Tibial nerve (tissue), 4 donors: ENCODE data around the gene NCK2. TPM values are rescaled to one million over a fixed set of nuclear protein-coding genes. Genes with fewer than 3 reads are reported as not detected.

ENCODE experiments used
- DNase-seq, 2 donors: peaks; one replicate each; pipeline ENCODE4 v3.0.0-alpha.2; 2019; ENCODE audit warnings: low spot score in 2 of 2
- H3K27ac ChIP-seq, 4 donors: fragments of 200-600 bp; sonication (generic) in 3 of 4; one replicate each; pipeline ENCODE4 v1.5.1; 2017 to 2019; ENCODE audit warnings: mild to moderate bottlenecking in 1 of 4
- H3K27me3 ChIP-seq, 2 donors: fragments of 200-600 bp; sonication (generic) in 1 of 2; one replicate each; pipeline versions ENCODE4 v1.5.1 to v1.6.0; 2017 to 2019
- H3K36me3 ChIP-seq, 3 donors: fragments of 200-600 bp; sonication (generic); one replicate each; pipeline ENCODE4 v1.5.1; 2018 to 2019
- H3K4me1 ChIP-seq, 4 donors: fragments of 200-600 bp; sonication (generic) in 3 of 4; one replicate each; pipeline ENCODE4 v1.5.1; 2017 to 2019
- H3K4me3 ChIP-seq, 4 donors: fragments of 200-600 bp; sonication (generic) in 3 of 4; one replicate each; pipeline ENCODE4 v1.5.1; 2017 to 2019; ENCODE audit warnings: mild to moderate bottlenecking in 1 of 4, moderate library complexity in 1 of 4
- H3K9me3 ChIP-seq, 4 donors: fragments of 200-600 bp; sonication (generic) in 3 of 4; one replicate each; pipeline ENCODE4 v1.5.1; 2017 to 2019
- EP300 ChIP-seq, 2 donors: sonication (generic); formaldehyde crosslinking; IDR thresholded peaks; one replicate each; pipeline ENCODE4 v1.6.1; 2017; ENCODE audit warnings: antibody characterized with exemption in 2 of 2, mild to moderate bottlenecking in 1 of 2
- POLR2A ChIP-seq, 2 donors: fragments of 450-650 bp; IDR thresholded peaks; one replicate each; pipeline ENCODE4 v1.6.1; 2017; ENCODE audit warnings: antibody characterized with exemption in 2 of 2, mild to moderate bottlenecking in 2 of 2, moderate library complexity in 2 of 2
- WGBS, 2 donors: methylation state at CpG; one replicate each; pipeline ENCODE4 v1.1.5; 2018; 5-methylcytosine and 5-hydroxymethylcytosine counted together
- total RNA-seq, 4 donors: library from RNA; depleted of rRNA; stranded (reverse); fragments of >200 nt; gene quantifications; one replicate each; pipeline ENCODE4 v1.1.0, GENCODE V29; 2016
- TF ChIP-seq, protein P1 (sequence below), 5 experiments: fragments of 200-600 bp in 3 of 5; fragments of 450-650 bp in 2 of 5; sonication (generic) in 3 of 5; IDR thresholded peaks; one replicate each; pipeline ENCODE4 v1.5.1; 2016 to 2019; ENCODE audit warnings: antibody characterized with exemption in 5 of 5, mild to moderate bottlenecking in 3 of 5, moderate library complexity in 2 of 5

Gene NCK2
- total RNA-seq, 4 donors from 2014 or later = 22.6 to 35.9 (median 28.1) TPM

DNA sequence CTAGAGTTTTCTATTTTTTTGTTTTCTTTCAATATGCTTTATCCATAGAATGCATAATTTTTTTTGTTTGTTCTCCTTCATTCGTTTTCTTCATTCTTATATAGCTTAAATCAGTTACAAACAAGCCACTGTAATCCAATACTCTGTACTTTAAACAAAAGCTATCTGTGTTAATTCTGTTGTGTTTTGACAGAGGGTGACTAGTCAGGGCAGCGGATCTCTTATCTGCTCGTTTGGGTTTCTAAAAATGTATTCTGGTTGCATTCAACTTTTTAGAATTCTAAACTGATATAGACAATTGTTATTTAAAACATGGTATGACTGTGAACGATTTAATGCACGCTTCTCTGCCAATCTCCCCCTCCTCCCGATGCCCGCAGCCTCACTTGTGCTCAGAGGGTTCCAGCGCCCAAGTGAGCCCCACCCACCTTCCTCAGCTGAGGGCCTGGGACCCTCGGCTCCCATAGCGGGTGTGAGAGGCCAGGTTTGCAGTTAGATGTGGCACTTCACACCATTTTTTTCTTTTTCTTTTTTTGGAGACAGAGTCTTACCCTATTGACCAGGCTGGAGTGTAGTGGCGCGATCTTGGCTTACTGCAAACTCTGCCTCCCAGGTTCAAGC is 44.1 kb downstream of the NCK2 start:
- no peaks in the 10 kb centered on the region for H3K27me3 ChIP-seq
- peak overlapping the region in 1 of 4 donors; percentile 36 for H3K27ac ChIP-seq
- H3K9me3 ChIP-seq = no peaks in the 10 kb centered on the region
- no peaks in the 10 kb centered on the region for H3K36me3 ChIP-seq
- peaks cover 0 to 61% (median 37%) of the 10 kb centered on the region in 4 donors for H3K4me1 ChIP-seq
- no peak for DNase-seq
- no peak for TF ChIP-seq POLR2A (IDR thresholded peaks at IDR 0.05)
- TF ChIP-seq EP300 (IDR thresholded peaks at IDR 0.05) = no peak
- TF ChIP-seq, protein P1, sequence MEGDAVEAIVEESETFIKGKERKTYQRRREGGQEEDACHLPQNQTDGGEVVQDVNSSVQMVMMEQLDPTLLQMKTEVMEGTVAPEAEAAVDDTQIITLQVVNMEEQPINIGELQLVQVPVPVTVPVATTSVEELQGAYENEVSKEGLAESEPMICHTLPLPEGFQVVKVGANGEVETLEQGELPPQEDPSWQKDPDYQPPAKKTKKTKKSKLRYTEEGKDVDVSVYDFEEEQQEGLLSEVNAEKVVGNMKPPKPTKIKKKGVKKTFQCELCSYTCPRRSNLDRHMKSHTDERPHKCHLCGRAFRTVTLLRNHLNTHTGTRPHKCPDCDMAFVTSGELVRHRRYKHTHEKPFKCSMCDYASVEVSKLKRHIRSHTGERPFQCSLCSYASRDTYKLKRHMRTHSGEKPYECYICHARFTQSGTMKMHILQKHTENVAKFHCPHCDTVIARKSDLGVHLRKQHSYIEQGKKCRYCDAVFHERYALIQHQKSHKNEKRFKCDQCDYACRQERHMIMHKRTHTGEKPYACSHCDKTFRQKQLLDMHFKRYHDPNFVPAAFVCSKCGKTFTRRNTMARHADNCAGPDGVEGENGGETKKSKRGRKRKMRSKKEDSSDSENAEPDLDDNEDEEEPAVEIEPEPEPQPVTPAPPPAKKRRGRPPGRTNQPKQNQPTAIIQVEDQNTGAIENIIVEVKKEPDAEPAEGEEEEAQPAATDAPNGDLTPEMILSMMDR (IDR thresholded peaks at IDR 0.05) = no peak
- 63% methylated on average over 12 of the region's 12 CpGs for WGBS, 2 donors
- H3K4me3 ChIP-seq = no peak overlapping the region

DNA sequence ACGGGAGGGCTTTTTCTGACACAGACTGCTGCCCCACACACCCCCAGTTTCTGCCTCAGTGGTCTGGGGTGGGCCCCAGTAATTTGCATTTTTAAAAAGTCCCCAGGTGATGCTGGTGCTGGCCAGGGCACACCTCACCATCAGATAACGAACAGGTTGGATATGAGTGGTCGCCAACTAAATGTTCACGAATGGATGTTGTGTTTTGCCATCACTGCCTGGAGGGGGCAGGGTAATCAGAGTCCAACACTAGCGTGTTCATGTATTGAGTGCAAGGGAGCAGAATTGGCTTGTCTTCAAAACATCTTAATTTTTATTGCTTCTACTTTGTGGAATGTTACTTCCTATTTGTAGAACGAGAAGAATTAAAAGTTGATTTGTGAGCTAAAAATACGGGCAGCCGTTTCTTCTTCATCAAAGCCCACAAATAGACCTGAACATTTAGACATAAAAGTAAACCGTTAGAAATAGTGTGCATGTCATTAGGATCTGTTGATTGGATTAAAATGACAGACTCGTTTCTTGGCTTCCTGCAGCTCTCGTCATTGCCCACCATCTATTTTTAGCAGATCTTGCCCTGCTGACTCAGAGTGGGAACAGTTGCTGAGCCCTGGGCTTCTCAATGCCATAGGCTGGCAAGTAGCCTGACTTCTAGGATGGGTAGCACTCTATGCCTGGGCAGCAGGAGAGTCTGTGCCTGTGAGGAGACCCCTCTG is 45.2 kb downstream of the NCK2 start:
- peak in 1 of 2 donors; percentile 23 for TF ChIP-seq EP300 (IDR thresholded peaks at IDR 0.05)
- TF ChIP-seq POLR2A (IDR thresholded peaks at IDR 0.05) = no peak
- Histone ChIP-seq H3K4me1 (peaks cover 0 to 56% (median 37%) of the 10 kb centered on the region in 4 donors), H3K9me3 (no peaks in the 10 kb centered on the region), H3K27ac (peak overlapping the region in 3 of 4 donors; percentile 46 to 79 (median 61)), H3K4me3 (peak overlapping the region in 1 of 4 donors; percentile 5), H3K36me3 (no peaks in the 10 kb centered on the region), H3K27me3 (no peaks in the 10 kb centered on the region)
- 38 to 39% methylated on average over 11 of the region's 11 CpGs for WGBS, 2 donors
- DNase-seq = peak in 1 of 2 donors; percentile 35

DNA sequence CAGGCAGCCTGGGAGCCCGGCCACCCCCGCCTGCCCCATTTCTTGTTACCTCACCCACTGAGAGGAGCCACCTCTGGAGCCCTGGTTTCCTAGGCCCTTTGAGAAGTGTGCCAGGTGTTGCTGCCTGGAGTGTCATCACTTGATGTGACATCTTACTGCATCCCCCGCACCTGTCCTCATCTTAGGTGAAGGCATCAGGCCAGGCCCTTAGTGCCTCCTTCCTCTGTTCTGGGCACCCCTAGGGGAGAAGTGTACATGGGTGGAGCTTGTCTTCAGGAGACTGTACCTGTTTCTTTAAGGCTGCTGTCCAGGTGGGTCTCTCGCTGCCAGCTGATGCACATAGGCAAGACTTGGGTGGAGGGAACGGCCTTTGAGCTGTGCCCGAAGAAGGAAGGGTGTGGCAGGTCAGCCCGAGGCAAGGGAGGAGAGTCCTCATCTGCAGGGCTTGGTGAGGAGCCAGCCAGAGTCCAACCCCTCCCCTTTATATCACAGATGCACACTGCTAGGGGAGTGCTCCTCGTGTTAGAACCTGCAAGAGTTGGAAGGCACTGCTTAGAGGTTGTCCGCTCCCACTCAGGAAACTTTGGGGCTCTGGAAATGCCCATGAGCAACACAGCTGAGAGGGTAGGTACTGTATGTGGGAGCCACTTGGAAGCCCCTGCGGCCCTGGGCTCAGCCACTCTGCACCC is 45.9 kb downstream of the NCK2 start:
- WGBS, 2 donors = 56 to 57% methylated on average over 10 of the region's 10 CpGs
- no peak for DNase-seq
- Histone ChIP-seq H3K27ac (peak overlapping the region in 3 of 4 donors; percentile 46 to 79 (median 61)), H3K36me3 (no peaks in the 10 kb centered on the region), H3K4me1 (peaks cover 0 to 59% (median 40%) of the 10 kb centered on the region in 4 donors), H3K9me3 (no peaks in the 10 kb centered on the region), H3K27me3 (no peaks in the 10 kb centered on the region), H3K4me3 (peak overlapping the region in 1 of 4 donors; percentile 5)
- TF ChIP-seq POLR2A (IDR thresholded peaks at IDR 0.05) = no peak
- TF ChIP-seq, protein P1 (IDR thresholded peaks at IDR 0.05) = no peak
- no peak for TF ChIP-seq EP300 (IDR thresholded peaks at IDR 0.05)

DNA sequence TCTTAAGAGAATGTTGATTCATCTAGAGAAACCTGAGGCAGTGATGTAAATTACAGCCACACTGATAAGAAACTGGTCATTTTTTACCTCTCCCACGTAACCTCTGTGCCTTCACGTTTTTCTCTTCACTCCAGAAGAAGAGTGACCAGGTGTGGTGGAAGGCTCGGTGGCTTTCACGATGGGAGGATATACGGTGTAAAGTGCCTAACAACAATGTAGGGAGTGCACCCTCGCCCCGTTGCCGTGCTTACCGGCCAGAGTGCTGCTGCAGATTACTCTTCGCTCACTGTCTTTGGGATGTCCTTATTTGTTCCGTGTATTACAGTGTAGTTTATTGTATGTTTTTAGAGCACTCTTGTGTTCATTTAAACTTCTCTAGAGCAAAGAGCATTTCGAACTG is 46.5 kb downstream of the NCK2 start:
- Histone ChIP-seq H3K9me3 (no peaks in the 10 kb centered on the region), H3K27ac (peak overlapping the region in 2 of 4 donors; percentile 61 to 79), H3K36me3 (no peaks in the 10 kb centered on the region), H3K4me3 (no peak overlapping the region), H3K4me1 (peaks cover 0 to 64% (median 44%) of the 10 kb centered on the region in 4 donors), H3K27me3 (no peaks in the 10 kb centered on the region)
- no peak for DNase-seq
- 73 to 76% methylated on average over 12 of the region's 12 CpGs for WGBS, 2 donors
- TF ChIP-seq, protein P1 (IDR thresholded peaks at IDR 0.05) = no peak
- TF ChIP-seq EP300 (IDR thresholded peaks at IDR 0.05) (no peak), POLR2A (IDR thresholded peaks at IDR 0.05) (no peak)

DNA sequence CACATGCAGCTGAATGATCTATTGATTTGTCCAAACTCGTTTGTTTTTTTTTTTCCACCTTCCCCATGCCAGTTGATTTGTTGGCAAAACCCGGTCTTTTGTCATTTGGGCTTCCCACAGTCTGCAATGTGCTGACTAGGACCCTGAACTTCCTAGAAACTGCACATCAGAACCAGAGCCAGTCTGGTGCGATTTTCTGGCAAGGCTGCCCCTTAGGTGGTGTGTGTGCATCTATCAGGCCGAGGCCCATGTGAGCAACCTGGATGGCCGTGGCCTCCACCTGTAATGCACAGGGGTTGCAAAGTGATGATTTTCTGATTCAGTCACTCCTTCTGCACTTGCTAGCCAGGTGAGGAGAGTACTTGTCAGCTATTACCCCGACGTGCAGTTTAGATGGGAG is 47.8 kb downstream of the NCK2 start:
- Histone ChIP-seq H3K9me3 (no peaks in the 10 kb centered on the region), H3K27me3 (no peaks in the 10 kb centered on the region), H3K27ac (no peak overlapping the region), H3K36me3 (no peaks in the 10 kb centered on the region), H3K4me3 (no peak overlapping the region), H3K4me1 (peaks cover 0 to 70% (median 47%) of the 10 kb centered on the region in 4 donors)
- WGBS, 2 donors = 84 to 88% methylated on average over 7 of the region's 7 CpGs
- DNase-seq = no peak
- TF ChIP-seq POLR2A (IDR thresholded peaks at IDR 0.05) = no peak
- no peak for TF ChIP-seq EP300 (IDR thresholded peaks at IDR 0.05)
- TF ChIP-seq, protein P1 (IDR thresholded peaks at IDR 0.05) = no peak
